ENCODE results near the gene TTLL5.

- TF ChIP-seq, protein P1, sequence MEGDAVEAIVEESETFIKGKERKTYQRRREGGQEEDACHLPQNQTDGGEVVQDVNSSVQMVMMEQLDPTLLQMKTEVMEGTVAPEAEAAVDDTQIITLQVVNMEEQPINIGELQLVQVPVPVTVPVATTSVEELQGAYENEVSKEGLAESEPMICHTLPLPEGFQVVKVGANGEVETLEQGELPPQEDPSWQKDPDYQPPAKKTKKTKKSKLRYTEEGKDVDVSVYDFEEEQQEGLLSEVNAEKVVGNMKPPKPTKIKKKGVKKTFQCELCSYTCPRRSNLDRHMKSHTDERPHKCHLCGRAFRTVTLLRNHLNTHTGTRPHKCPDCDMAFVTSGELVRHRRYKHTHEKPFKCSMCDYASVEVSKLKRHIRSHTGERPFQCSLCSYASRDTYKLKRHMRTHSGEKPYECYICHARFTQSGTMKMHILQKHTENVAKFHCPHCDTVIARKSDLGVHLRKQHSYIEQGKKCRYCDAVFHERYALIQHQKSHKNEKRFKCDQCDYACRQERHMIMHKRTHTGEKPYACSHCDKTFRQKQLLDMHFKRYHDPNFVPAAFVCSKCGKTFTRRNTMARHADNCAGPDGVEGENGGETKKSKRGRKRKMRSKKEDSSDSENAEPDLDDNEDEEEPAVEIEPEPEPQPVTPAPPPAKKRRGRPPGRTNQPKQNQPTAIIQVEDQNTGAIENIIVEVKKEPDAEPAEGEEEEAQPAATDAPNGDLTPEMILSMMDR (conservative IDR thresholded peaks at IDR 0.05; ENCODE audit: low read depth, low read length) = no peak
- TF ChIP-seq EZH2 (IDR thresholded peaks at IDR 0.05; ENCODE audit: low read length, unreplicated experiment) (no peak), EZH2phosphoT487 (IDR thresholded peaks at IDR 0.05; ENCODE audit: borderline replicate concordance, low read length) (no peak)
Observed at GRCh38 chr14:75860561-75861160, 199.6 kb downstream of the TTLL5 start.

Data from PC-3 (cell line).